NCI-H187 (cell line): ENCODE results near the gene CEACAM21.

ENCODE experiments used
- DNase-seq, 2 experiments: peaks; one replicate each; lab custom pipeline; 2025; lab: John Stamatoyannopoulos, UW

The CEACAM21 gene

DNA sequence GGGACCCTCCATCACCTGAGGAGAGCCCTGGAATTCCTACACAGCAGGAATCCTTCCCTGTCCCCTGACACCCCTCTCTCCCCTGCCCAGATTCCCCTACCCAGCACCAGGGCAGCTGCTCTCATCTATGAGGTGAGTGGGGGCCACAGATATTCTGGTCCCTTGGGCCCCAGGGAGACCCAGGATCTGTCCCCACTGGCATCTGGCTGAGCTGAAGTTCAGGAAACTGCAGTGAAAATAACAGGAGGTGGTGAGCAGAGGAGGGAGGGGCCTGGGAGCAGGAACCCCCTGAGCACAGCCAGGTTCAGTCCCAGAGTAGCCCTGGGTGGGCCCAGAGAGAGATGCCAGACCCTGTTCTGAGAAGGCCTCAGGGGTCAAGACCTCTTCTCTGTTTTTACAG is 10.1 kb downstream of the CEACAM21 start:
- DNase-seq, result no peak

DNA sequence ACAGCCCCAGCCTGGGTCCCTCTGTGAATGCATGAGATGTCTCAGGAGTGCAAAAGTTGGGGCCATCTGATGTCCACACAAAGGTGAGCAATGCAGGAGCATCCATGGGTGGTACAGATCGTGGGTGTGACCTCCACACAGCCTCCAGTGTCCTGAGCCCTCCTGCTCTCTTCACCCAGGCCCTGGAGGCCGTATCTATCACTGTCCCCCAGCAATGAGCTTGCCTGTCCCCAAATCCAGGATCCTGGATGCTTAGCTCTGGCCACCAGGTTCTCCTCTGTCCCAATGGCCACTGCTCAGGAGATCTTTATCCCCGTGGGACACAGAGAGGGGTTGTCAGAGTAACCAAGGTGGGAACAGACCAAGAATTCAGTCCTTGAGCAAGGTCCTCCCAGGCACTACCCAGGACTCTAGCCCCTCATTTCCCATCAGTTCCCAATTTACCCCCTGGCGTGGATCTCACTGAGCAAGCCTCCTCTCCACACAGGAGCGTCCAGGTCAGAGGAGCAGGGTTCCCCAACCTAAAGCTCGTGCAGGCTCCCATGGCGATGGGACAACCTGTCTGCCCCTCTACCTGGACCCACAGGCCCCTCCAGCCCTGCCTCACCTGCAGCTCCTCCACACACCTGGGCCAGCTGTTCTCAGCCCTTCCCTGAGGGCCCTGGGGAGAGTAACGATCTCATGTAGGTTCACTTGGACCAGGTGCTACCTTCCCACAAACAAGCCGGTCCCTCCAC is 11.3 kb downstream of the CEACAM21 start:
- DNase-seq, result no peak

DNA sequence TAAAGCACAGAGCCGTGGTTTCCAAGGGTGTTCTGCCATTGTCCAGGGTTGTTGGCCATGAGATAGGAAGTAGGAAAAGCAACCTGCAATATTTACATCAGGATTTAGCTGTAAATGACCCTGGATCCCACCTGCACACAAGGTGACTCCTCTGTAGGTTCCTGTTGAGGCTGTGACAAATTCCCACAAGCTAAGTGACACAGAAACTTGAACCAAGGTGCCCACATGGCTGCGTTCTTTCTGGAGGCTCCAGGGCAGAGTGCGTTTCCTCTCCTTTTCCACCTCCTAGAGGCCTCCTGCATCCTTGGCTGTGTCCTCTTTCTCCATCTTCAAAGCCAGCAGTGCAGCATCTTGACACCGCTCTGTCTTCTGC is 11.9 kb downstream of the CEACAM21 start:
- no peak for DNase-seq

DNA sequence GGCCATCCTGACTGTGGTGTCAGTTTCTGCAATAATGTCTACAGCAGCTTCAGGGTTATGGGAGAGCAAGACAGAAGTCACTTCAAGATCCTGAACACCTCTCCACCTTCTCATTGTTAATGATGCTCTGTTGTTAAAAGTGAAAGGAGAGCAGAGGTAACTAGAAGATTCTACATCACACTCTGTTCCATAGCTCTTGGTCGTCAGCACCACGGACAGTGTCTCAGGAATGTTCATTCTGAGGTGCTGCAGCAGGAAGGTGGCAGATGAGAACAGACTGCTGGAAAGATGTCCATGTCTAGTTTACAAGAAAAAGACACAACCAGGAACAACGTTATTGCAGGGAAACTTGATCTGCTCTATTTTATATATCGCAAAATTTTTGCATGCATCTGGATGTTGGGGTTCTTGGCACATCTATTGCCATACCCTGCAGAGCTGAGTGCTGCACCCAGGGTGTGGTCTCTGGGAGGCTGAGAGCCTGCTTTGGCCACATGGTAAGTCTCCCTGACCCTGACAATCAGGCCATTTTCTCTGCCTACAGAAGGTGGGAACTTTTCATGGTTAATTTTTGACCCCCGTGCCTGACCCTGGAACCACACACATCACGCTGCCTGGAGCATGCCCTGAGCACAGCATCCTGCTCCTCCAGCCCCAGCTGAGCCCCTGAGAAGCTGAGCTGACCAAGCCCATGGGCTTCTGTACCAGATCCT is 12.7 kb downstream of the CEACAM21 start:
- no peak for DNase-seq

GRCh38 chr19:41589371-41589770 is 13.4 kb downstream of the CEACAM21 start:
- DNase-seq, result no peak

GRCh38 chr19:41590936-41591335 is 15.0 kb downstream of the CEACAM21 start:
- DNase-seq, result no peak

DNA sequence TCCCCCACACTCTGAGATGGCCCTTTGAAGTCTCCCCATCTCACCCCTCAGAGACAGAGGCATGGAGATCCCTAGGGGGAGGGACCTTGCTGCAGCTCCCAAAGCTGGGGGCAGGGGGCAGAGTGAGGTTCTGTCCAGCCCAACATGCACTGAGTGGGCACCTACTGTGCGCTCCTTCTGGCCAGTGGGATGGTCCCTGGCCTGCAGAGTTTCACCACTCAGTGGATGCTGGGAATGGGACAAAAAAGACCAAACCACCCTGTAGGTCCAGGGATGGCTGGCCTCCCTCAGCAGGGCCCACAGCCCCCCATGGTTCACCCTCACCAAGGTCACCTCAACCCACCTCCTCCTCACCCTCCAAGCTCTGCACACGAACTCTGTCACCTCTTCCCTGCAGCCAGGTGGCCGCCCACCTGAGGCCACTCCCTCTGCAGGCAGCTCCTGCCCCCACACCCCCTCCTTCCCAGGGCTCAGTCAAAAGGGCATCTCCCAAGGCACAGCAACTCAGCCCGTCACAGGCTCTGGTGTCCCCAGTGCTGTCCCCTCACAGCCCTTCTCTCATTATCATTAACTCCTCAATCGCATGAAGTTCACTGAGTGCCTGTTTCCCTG is 16.1 kb downstream of the CEACAM21 start:
- no peak for DNase-seq

DNA sequence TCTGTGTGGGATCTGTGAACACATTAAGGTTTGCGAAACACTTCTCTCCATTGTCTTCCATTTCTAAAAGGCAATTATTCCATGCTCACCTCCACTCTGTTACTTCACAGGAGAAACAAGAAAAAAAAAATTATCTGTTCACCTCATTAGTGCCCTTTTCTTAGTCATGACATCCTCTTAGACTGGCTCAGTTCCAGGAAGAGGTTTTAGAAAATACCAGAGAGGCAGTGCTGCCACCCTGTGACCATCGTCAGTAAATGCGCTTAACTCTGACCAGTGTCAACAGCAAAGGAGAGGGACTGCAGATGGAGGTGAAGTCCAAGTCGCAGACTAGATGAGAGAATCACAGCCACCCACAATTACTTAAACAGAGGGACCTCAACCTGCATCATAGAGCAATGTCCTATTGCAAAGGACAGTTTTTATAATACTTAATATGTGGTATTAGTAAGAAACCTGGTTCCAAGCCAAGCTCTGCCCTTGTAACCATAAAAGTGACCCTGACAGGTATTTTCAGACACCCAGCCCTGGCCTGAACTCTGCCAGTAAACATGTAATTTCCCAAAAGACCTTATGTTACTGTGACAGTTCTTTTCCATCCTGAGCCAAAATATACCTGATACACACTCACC is 19.4 kb downstream of the CEACAM21 start:
- DNase-seq, result peak in 1 of 2 experiments; percentile 33

DNA sequence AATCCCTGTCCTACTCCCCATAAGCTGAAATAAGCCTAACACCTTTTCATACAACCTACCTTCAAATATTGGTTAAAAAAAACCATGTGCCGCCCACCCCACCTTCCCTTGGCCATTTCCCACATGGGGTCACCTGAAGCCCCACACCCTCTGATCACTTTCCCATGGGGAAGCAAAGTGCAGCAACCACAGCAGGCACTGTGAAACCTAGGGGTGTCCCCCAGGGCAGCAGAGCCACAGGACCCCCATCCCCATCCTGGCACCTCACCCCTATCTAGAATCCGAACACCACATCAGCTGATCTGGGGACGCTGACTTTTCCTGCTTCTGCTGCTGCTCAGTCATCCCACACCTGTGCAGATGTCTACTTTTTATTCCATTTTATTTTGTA is 19.9 kb downstream of the CEACAM21 start:
- no peak for DNase-seq

GRCh38 chr19:41597600-41598041 is 21.7 kb downstream of the CEACAM21 start:
- DNase-seq, result peak; percentile 28 to 32

- no peak for DNase-seq
Observed at GRCh38 chr19:41599175-41599966, 23.4 kb downstream of the CEACAM21 start.

DNA sequence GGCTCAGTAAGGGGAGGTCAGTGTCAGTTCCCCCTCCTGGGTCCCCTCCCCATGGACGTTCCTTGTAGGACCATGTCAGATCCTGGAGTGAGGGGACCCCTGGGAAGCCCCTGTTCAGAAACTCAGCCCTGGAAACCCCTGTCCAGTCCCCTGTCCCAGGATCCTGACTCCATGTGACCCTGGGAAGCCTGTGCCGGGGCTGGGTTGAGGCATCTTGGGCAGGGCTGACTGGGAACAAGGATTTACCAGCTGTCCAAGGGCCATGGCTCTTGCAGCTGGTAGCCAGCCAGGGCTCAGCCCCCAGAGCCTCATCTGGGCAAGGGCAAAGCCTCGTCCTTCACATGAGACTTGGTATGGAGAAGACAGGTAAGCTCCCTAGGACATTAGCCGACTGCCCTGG is 25.8 kb downstream of the CEACAM21 start:
- no peak for DNase-seq

- DNase-seq, result no peak
Observed at GRCh38 chr19:41604831-41605230, 28.9 kb downstream of the CEACAM21 start.

DNA sequence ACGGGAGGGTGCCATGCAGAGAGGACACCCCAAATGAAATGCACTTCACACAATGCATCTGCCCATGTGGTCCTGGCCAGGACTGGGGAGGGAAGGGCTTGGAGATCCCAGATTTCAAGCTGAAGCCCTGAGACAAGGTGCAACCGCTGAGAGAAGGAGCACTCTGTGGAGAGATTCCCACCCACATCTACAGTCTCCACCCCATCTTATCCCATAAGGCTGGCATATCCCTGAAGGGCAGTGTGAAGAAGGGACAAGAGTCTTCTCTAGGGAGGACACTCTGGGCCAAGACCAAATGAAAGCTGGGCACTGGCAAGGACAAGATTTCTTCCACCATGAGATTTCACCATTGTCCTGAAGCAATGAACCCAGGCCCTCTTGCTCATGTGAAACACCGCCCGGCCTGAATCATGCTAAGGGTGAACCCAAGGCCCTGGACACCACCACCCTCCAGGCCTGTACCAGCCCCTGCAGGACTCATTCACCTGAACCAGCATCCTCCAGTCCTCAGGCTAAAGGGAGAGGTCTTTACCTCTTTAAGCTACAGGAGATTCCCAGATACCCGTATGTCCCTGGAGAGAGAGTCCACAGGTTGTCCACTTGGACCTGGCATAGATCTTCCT is 30.4 kb downstream of the CEACAM21 start:
- DNase-seq, result no peak

GRCh38 chr19:41607668-41608067 is 31.7 kb downstream of the CEACAM21 start:
- no peak for DNase-seq

GRCh38 chr19:41610789-41611188 is 34.8 kb downstream of the CEACAM21 start:
- DNase-seq, result no peak

- no peak for DNase-seq
Observed at GRCh38 chr19:41612483-41612882, 36.5 kb downstream of the CEACAM21 start.

DNA sequence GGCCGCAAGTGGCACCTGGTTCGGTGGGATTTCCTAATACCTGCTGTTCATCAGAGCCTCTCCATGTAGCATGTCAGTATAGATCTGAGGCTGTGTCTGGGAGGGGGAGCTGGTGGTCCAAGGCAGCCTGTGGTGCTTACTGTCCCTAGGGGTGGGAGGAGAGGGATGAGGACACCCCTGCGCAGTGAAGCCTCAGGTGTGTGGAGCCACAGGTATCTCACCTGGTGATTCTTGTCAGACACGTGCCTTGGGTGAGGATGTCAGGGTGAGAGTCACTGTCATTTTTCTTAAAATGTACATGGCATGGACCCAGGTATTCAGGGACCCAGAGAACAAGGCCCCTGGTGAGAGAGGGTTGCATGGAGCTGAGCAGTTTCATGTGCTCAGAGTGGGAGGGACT is 39.2 kb downstream of the CEACAM21 start:
- DNase-seq, result no peak

DNA sequence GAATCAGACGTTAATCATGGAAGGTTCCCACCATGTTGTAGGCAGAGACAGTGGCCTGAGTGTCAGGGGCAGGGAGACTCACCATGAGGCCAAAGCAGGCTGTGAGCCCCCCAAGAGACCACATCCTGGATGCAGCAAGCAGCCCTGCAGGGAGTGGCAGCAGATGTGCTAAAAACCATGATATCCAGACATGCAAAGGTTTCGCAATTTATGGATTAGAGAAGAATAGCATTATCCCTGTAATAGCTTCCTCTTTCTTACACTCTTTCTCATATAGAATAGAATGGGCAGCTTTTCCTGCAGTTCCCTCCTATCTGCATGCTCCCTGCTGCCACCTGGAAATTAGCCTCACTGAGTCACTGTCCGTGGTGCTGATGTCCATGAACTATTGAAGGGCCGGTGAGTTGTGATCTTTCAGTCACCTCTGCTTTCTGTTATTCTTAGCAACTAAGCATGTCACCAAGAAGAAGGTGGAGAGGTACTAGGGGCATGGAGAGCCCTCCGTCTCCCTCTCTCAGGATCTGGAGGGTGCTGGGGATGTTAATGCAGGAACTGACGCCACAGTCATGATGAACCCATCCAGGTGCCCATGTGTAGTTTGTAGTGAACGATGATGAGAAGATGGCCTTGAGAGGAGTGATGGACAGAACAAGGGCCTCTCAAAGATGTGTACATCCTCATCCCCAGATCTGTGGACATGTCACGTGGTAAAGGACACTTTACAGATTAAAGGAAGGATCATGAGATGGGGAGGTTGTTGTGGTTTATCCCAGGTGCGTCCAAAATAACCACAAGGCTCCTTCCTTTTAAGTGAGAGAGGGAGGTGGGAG is 41.0 kb downstream of the CEACAM21 start:
- no peak for DNase-seq

GRCh38 chr19:41617941-41618730 is 42.2 kb downstream of the CEACAM21 start:
- no peak for DNase-seq
